Endothelial cell of umbilical vein (primary cell): ENCODE results near the gene FIG4. TPM values are rescaled to one million over a fixed set of nuclear protein-coding genes. Genes with fewer than 3 reads are reported as not detected.

Experiments used
- BruUV-seq: library from RNA; stranded (reverse); fragments of 400-500 nt; replicated peaks from 2 replicates; lab custom pipeline; 2021; lab: Mats Ljungman, UMichigan
- CTCF ChIA-PET: fragments of 300-600, 350-600 bp; sonication (Branson Sonifier 250); formaldehyde crosslinking; loops from one replicate; lab custom pipeline; 2021; ENCODE audit warnings: antibody characterized with exemption, inconsistent platforms; lab: Charles Lee
- POLR2A ChIA-PET: fragments of 300-600, 350-600 bp; sonication (Branson Sonifier 250); formaldehyde crosslinking; loops from one replicate; lab custom pipeline; 2021; ENCODE audit warnings: antibody characterized with exemption, inconsistent platforms; lab: Charles Lee
- DNase-seq: peaks from one replicate; pipeline ENCODE4 v3.0.0-alpha.2; 2011; ENCODE audit warnings: low read depth, low spot score
- FAIRE-seq: peaks from 2 replicates; lab custom pipeline; 2011; peaks lifted over from hg19 to GRCh38; lab: Jason Lieb, UNC
- H2AFZ ChIP-seq: 2 replicates; pipeline ENCODE4 v1.6.0; 2012; ENCODE audit warnings: low read depth, low read length, control low read depth, inconsistent platforms
- H3K27ac ChIP-seq: 2 replicates; pipeline ENCODE4 v1.5.1; 2011; ENCODE audit warnings: low read depth, mild to moderate bottlenecking, control low read depth, low read length, moderate library complexity; ENCODE audit not compliant: insufficient read depth
- H3K27me3 ChIP-seq, 2 experiments: 2 replicates each; pipeline versions ENCODE4 v1.6.0 to v1.6.1; 2011; ENCODE audit warnings: low read length in 2 of 2, mixed read lengths in 1 of 2; ENCODE audit not compliant: control insufficient read depth in 2 of 2, insufficient read depth in 2 of 2
- H3K36me3 ChIP-seq, 2 experiments: 2 replicates in 1 of 2; 3 replicates in 1 of 2; pipeline ENCODE4 v1.5.1; 2011; ENCODE audit warnings: low read length in 2 of 2, mild to moderate bottlenecking in 1 of 2, moderate library complexity in 1 of 2; ENCODE audit not compliant: control insufficient read depth in 2 of 2, insufficient read depth in 2 of 2; ENCODE audit errors: extremely low read depth in 1 of 2
- H3K4me1 ChIP-seq: 3 replicates; pipeline ENCODE4 v1.5.1; 2011; ENCODE audit warnings: mild to moderate bottlenecking, low read length; ENCODE audit not compliant: control insufficient read depth, insufficient read depth; ENCODE audit errors: extremely low read depth
- H3K4me2 ChIP-seq: 2 replicates; pipeline ENCODE4 v1.6.1; 2011; ENCODE audit warnings: low read length, control low read depth, mixed read lengths; ENCODE audit not compliant: insufficient read depth
- H3K4me3 ChIP-seq, 3 experiments: fragments of 200-600 bp in 1 of 3; sonication (generic), shearing (Covaris generic) in 1 of 3; replicated peaks in 1 of 3; 2 replicates each; pipeline ENCODE4 v1.5.1; 2011 to 2016; ENCODE audit warnings: control low read depth in 3 of 3, low read length in 3 of 3, mild to moderate bottlenecking in 2 of 3, inconsistent platforms in 1 of 3, low read depth in 1 of 3, moderate library complexity in 1 of 3; ENCODE audit not compliant: insufficient read depth in 1 of 3
- H3K79me2 ChIP-seq: 2 replicates; pipeline ENCODE4 v1.6.0; 2012; ENCODE audit warnings: low read length, inconsistent platforms; ENCODE audit not compliant: control insufficient read depth, insufficient read depth
- H3K9ac ChIP-seq: replicated peaks from 2 replicates; pipeline ENCODE3; 2011; ENCODE audit warnings: low read length, control low read depth; ENCODE audit not compliant: insufficient read depth; ENCODE audit errors: extremely low read depth
- H3K9me1 ChIP-seq: replicated peaks from 3 replicates; pipeline ENCODE4 v1.6.0; 2011; ENCODE audit warnings: mild to moderate bottlenecking, low read length; ENCODE audit not compliant: control insufficient read depth, insufficient read depth; ENCODE audit errors: extremely low read depth
- H3K9me3 ChIP-seq: replicated peaks from 2 replicates; pipeline ENCODE4 v1.5.1; 2012; ENCODE audit warnings: low read length, inconsistent platforms; ENCODE audit not compliant: control insufficient read depth, insufficient read depth
- H4K20me1 ChIP-seq: replicated peaks from 2 replicates; pipeline ENCODE3; 2011; ENCODE audit warnings: mild to moderate bottlenecking, low read length; ENCODE audit not compliant: control insufficient read depth, insufficient read depth; ENCODE audit errors: extremely low read depth
- EZH2 ChIP-seq: IDR thresholded peaks from 2 replicates; pipeline ENCODE4 v1.6.1; 2012; ENCODE audit warnings: borderline replicate concordance, low read depth, mild to moderate bottlenecking, moderate library complexity, low read length, inconsistent platforms; ENCODE audit not compliant: severe bottlenecking
- FOS ChIP-seq: IDR thresholded peaks from 2 replicates; pipeline ENCODE4 v1.6.1; 2011; ENCODE audit warnings: mild to moderate bottlenecking, low read length, moderate library complexity, borderline replicate concordance; ENCODE audit not compliant: insufficient read depth
- GATA2 ChIP-seq: IDR thresholded peaks from 2 replicates; pipeline ENCODE4 v1.7.0; 2011; ENCODE audit warnings: low read depth, mild to moderate bottlenecking, moderate library complexity, mixed read lengths, low read length; ENCODE audit not compliant: insufficient read length, insufficient read depth
- JUN ChIP-seq: IDR thresholded peaks from 2 replicates; pipeline ENCODE4 v1.6.1; 2011; ENCODE audit warnings: borderline replicate concordance, low read depth; ENCODE audit not compliant: insufficient read length, insufficient read depth
- MYC ChIP-seq: IDR thresholded peaks from one replicate; pipeline ENCODE4 v1.6.1; 2011; ENCODE audit warnings: mild to moderate bottlenecking, low read depth, low read length
- POLR2A ChIP-seq: IDR thresholded peaks from 2 replicates; pipeline ENCODE4 v1.6.1; 2012; ENCODE audit warnings: low read depth, mild to moderate bottlenecking, control low read depth, low read length
- POLR2AphosphoS5 ChIP-seq: IDR thresholded peaks from 2 replicates; pipeline ENCODE4 v1.6.1; 2012; ENCODE audit warnings: low read depth, mild to moderate bottlenecking, control low read depth, low read length, moderate library complexity; ENCODE audit not compliant: insufficient read depth
- dilution Hi-C: fragments of 300-500 bp; cut with MboI; formaldehyde crosslinking; loops from one replicate; pipeline ENCODE4 v1.15.0; 2019; ENCODE audit warnings: low sequenced_read_pairs; ENCODE audit not compliant: extremely low pct_ligation_motif_present
- intact Hi-C: fragments of 100-400 bp; cut with micrococcal nuclease; formaldehyde crosslinking; loops from one replicate; pipeline ENCODE4 v1.10.0; 2022
- polyA plus RNA-seq, 4 experiments: library from polyadenylated mRNA; depleted of rRNA in 3 of 4; stranded (reverse) in 3 of 4; unstranded in 1 of 4; fragments of >200 nt; gene quantifications; 2 replicates each; pipeline versions ENCODE4 v1.2.1 to v1.2.3, GENCODE V29; 2011 to 2012; ENCODE audit warnings: missing spikeins in 1 of 4
- total RNA-seq: library from RNA; stranded (reverse); gene quantifications from 2 replicates; pipeline ENCODE4 v1.2.3, GENCODE V29; 2021
- TF ChIP-seq, protein P1 (sequence below), 2 donors: IDR thresholded peaks; 1 replicate in 1 of 2; 2 replicates in 1 of 2; pipeline ENCODE4 v1.5.1; 2011; ENCODE audit warnings: low read length in 2 of 2, mild to moderate bottlenecking in 2 of 2, moderate library complexity in 2 of 2, control low read depth in 1 of 2, inconsistent platforms in 1 of 2, low read depth in 1 of 2; ENCODE audit not compliant: insufficient read depth in 1 of 2; ENCODE audit errors: extremely low read depth in 1 of 2
- TF ChIP-seq, protein P2 (sequence below): IDR thresholded peaks from 2 replicates; pipeline ENCODE4 v1.6.1; 2011; ENCODE audit not compliant: insufficient read depth, insufficient read length

Gene FIG4
- total and polyA plus RNA-seq, 2 donors (not counting 3 experiments of a cell fraction or from before 2014, with no cell fraction given) = 7.9 to 12.2 TPM

DNA sequence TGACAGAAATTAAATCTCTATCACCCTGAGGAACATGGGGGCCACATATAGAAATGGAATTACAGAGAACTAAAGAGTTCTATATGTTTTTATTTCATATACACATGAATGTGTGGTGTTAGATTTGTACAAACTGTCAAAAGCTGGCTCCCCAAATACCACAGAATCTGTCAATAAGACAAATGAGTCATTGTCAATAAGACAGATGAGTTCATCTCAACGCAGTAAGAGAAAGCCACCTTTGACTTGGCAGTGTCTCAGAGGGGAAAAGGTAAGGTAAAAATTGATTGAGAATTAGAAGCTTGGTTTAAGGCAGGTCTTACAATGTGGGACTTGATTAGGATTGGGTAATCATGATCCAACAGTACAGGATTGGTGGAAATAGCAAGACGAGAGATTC, 162.9 kb downstream of the FIG4 start:
- POLR2A ChIA-PET = no interaction called here
- no peak overlapping the region for H3K27ac ChIP-seq
- H3K4me1 ChIP-seq = no peaks in the 10 kb centered on the region
- CTCF ChIA-PET = interaction anchor here (1.0 kb wide), 1 partner anchor 186 kb away, joined by 3 read pairs; no protein-coding TSS in a partner anchor
- no peak for FAIRE-seq
- H3K9me3 ChIP-seq = no peaks in the 10 kb centered on the region
- intact Hi-C loops = no loop called here
- H3K9me1 ChIP-seq = no peaks in the 10 kb centered on the region
- BruUV-seq = no TSS peak
- H3K36me3 ChIP-seq = no peaks in the 10 kb centered on the region
- H3K79me2 ChIP-seq = no peaks in the 10 kb centered on the region
- H3K9ac ChIP-seq = no peak overlapping the region
- no peak overlapping the region for H3K4me2 ChIP-seq
- TF ChIP-seq GATA2 (no peak), EZH2 (no peak), JUN (no peak), POLR2A (no peak), FOS (no peak), MYC (no peak), POLR2AphosphoS5 (no peak)
- TF ChIP-seq, protein P1, sequence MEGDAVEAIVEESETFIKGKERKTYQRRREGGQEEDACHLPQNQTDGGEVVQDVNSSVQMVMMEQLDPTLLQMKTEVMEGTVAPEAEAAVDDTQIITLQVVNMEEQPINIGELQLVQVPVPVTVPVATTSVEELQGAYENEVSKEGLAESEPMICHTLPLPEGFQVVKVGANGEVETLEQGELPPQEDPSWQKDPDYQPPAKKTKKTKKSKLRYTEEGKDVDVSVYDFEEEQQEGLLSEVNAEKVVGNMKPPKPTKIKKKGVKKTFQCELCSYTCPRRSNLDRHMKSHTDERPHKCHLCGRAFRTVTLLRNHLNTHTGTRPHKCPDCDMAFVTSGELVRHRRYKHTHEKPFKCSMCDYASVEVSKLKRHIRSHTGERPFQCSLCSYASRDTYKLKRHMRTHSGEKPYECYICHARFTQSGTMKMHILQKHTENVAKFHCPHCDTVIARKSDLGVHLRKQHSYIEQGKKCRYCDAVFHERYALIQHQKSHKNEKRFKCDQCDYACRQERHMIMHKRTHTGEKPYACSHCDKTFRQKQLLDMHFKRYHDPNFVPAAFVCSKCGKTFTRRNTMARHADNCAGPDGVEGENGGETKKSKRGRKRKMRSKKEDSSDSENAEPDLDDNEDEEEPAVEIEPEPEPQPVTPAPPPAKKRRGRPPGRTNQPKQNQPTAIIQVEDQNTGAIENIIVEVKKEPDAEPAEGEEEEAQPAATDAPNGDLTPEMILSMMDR (IDR thresholded peaks at IDR 0.05; ENCODE audit: extremely low read depth in 1 of 2, insufficient read depth in 1 of 2, low read depth in 1 of 2, low read length in 2 of 2) = no peak
- TF ChIP-seq, protein P2, sequence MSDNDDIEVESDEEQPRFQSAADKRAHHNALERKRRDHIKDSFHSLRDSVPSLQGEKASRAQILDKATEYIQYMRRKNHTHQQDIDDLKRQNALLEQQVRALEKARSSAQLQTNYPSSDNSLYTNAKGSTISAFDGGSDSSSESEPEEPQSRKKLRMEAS = no peak
- no peak for DNase-seq
- dilution Hi-C loops = no loop called here
- no peaks in the 10 kb centered on the region for H4K20me1 ChIP-seq
- H3K27me3 ChIP-seq = peaks cover 2 to 3% of the 10 kb centered on the region in 2 experiments
- H2AFZ ChIP-seq = no peak overlapping the region
- H3K4me3 ChIP-seq = no peak overlapping the region
